ENCODE results near the gene NPW.
"Not testable (repeated sequence)": the region's sequence is repeated elsewhere in the genome, so short reads cannot be mapped to it uniquely, and the experiment has no call there.

The NPW gene

GRCh38 chr16:2023092-2024031 is 3.8 kb downstream of the NPW start:
- FAIRE-seq: no peak

GRCh38 chr16:2024032-2024420 is 4.4 kb downstream of the NPW start:
- FAIRE-seq: no peak

- FAIRE-seq: no peak
Observed at GRCh38 chr16:2025251-2025650, 5.7 kb downstream of the NPW start.

GRCh38 chr16:2025878-2026460 is 6.4 kb downstream of the NPW start:
- FAIRE-seq: no peak

DNA sequence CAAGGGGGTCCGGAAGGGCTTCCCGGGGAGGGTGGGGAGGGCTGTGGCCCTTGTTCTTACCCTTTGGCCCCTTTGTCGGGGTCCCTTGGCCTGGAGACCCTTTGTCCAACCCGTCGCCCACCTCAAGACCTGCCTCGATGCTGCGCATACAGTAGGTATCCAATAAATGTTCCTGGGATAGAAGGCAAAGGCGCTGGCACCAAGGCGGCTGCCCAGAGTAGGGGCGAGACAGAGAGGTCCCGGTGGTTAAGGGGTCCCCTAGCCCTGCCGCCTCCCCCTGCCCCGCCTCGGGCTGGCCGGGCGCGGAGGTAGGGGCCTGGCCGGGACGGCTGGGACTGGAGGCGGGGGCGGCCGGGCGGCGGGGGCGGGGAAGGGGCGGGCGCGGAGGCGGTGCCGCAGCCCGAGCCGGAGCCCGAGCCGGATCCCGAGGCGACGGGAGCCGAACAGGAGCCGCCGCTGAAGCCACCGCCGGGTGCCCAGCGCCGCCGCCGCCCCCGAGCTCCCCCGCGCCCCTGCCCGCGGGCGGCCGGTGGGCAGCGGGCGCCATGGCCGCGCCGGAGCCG is 7.0 kb downstream of the NPW start, which contains the start of gene NHERF2:
TSS of gene NHERF2 (plus strand) at position 442 of the 563 bp plus-strand sequence. CDS start at position 546, 104 bp downstream.
- FAIRE-seq: no peak

DNA sequence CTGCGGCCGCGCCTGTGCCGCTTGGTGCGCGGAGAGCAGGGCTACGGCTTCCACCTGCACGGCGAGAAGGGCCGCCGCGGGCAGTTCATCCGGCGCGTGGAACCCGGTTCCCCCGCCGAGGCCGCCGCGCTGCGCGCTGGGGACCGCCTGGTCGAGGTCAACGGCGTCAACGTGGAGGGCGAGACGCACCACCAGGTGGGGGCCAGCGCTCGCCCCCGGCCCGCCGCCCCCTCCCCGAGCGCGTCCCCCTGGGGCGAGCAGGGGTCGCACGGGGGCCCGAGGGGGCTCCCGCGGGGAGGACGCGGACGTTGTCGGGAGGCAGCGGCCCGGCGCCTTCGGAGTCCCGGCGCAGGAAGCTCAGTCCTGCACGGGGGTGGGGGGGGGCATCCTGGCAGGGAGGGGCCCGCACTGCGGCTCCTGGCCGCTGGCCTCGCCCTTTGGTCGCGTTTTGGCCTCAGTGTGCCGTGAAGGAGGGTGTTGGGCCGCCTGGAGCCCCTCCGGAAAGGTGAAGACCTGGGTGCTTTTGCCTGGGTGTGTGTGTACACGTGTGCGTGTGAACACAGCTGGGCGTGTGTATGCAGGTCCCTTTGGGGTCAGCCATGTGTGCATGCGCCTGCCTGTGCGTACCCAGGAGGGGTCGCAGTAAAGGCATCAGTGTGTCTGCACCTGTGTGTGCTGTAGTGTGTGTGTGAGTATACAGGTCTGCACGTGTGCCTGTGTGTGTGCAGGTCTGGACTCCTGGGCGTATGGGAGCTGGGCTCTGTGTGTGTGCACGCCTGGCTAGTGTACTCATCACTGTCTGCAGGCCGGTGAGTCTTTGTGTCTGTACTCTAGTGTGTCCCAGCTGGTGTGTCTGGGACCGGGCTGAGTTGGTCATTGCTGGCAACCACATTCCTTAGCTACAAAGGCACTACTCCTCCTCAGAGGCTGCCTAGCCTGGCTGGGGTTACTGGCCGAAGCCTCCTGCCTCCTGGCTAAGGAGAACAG is 7.7 kb downstream of the NPW start:
- FAIRE-seq: no peak

GRCh38 chr16:2028146-2028545 is 8.6 kb downstream of the NPW start:
- no peak for FAIRE-seq

- no peak for FAIRE-seq
Observed at GRCh38 chr16:2028620-2029220, 9.1 kb downstream of the NPW start.

- no peak for FAIRE-seq
Observed at GRCh38 chr16:2029350-2029749, 9.8 kb downstream of the NPW start.

DNA sequence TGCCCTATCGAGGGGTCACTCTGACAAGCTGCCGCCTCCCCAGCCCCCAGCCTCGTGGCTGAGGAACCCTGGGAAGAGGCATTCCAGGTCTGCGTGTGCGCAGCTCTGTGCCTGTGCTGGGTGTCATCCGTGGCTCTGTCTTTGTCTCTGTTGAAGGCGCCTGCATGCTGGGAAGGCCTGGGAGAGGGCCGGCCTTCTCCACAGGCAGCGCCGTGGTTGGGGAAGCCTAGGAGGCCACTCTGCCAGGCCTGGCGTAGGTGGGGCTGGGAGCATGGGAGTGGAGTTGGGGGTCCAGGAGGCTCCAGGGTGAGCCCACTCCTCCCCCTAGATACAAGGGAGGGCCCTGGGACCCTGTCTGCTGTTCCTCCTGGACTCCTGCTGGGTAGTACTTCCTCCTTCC is 10.5 kb downstream of the NPW start:
- FAIRE-seq: no peak

DNA sequence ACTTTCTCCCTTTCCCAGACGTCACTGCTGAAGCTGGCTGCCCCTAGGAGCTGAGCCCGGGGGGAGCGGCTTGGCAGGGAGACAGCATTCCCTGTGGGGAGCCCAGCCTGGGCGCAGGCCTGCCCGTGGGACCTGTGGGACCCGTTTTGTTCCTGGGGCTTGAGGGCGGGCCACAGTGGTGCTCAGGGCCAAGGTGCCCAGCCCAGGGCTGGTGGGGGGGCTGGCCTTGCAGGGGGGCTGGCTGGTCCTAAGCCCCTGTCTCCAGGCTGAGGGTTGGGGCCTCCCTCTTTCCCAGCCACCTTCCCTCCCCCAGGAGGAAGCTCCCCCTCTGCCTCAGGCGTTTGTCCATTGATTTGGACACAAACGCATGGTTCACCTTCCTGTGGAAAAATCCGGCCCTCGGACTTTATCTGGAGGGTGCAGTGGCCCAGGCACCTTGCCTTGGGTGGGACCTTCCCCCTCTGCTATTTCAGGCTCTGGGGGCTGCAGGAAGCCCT is 11.5 kb downstream of the NPW start:
- no peak for FAIRE-seq

DNA sequence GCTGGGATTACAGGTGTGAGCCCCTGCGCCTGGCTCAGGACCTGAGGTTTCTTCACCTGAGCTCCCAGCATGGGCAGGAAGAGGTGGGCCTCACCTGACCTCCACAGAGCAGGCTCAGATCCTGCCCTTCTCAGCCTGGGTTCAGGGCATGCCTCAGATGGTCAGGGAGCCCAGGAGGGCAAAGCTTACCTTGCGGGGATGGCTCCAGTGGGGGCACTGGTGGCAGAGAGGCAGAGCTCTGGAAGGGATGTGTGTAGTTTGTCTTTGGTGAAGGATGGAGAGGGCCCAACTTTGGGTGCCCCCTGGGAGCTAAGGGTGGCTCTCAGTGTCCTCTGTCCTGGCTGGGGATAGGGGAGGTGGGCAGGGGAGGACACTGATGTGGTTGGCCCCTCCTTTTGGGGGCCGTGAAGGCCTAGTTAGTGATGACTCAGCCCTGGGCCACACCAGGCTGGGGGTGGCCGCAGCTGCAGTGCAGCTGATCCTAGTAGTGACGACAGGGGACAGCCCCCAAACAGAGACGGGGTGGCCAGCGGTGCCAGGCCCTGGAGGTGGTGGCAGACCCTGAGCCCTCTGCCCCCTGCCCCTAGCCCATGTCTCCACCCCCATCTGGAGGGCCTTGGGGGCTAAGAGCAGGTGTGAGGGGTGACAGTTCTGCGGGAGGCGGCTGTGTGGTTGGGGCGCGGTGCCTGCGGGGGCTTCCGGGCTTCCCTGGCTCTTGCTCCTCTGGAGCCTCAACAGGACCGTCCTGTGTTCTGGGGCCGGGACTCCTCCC is 12.9 kb downstream of the NPW start:
- no peak for FAIRE-seq

DNA sequence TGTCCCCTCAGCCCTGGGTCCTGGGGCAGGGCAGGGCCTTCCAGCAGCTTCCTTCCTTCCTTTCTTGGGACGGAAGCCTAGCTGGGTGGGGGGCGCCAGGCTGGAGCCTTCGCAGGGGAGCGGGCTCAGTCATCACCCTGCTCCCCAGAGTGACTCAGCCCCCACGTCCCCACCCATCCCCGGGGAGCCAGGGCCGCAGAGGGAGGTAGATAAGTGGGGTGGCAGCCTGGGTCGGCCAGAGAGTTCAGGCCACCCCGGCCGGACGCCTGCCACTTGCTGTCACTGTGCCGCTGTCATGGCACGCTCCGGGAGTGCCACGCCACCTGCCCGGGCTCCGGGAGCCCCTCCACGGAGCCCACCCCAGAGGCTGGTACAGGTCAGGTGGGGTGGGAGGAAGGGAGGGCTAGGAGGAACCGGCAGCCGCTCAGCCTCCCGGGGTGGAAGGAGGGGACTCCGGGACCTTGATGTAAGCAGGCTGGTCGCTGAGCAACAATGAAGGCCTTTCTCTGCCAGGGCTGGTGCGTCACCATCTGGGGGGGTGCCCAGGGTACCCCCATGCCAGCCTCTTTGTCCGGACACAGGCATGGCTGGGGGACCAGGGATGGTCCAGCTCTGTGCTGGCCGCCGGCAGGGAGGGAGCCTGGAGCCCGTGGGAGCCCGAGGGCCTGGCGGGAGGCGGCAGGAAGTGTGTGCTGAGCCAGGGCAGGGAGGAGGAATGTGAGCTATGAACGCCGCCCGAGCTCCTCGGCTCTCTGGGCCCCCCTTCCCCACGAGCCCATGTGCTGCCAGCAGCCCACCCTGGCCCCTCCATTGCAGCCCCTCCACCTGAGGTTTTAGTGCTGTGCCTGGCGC is 13.7 kb downstream of the NPW start:
- FAIRE-seq: no peak

DNA sequence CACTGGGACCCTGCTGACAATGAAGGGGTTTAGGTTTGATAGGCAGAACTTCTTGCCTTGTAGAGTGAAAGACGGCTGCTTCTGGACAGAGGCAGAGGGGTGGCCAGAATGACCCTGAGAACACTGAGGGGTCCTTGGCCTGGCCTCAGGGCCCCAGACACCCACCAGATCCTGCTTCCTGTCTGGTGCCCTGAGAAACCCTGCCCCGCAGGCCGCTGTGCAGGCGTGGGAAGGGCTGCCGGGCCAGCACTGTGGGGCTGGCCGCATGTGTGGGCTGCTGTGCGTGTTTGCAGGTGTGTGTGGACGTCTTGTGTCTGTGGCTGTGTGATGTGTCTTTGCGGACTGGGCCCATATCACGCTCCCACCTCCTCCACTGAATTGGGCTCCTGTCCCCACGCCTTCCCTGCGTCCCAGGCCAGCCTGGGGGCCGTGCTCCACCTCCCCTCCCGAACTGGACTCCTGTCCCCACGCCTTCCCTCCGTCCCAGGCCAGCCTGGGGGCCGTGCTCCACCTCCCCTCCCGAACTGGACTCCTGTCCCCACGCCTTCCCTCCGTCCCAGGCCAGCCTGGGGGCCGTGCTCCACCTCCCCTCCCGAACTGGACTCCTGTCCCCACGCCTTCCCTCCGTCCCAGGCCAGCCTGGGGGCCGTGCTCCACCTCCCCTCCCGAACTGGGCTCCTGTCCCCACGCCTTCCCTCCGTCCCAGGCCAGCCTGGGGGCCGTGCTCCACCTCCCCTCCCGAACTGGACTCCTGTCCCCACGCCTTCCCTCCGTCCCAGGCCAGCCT is 14.5 kb downstream of the NPW start:
- not testable (repeated sequence) for FAIRE-seq

- FAIRE-seq: no peak
Observed at GRCh38 chr16:2034696-2035430, 15.3 kb downstream of the NPW start.

GRCh38 chr16:2035431-2036199 is 16.0 kb downstream of the NPW start:
- no peak for FAIRE-seq

- no peak for FAIRE-seq
Observed at GRCh38 chr16:2036200-2036966, 16.8 kb downstream of the NPW start.

Data from colon (tissue), 2 donors.